Measurements from ENCODE around the gene NUBPL.
"Not testable (repeated sequence)": the region's sequence is repeated elsewhere in the genome, so short reads cannot be mapped to it uniquely, and the experiment has no call there.

GRCh38 chr14:31751047-31751446 lies 189.8 kb downstream of the NUBPL start:
- not testable (repeated sequence) for TF ChIP-seq CTCF, EP300 (IDR thresholded peaks at IDR 0.05)

All from sigmoid colon (tissue), 4 donors.